HG03196 (cell line): ENCODE measurements around the gene SCCPDH.
"Not testable (repeated sequence)": the region's sequence is repeated elsewhere in the genome, so short reads cannot be mapped to it uniquely, and the experiment has no call there.

Source experiments
- ATAC-seq: cut with Tn5 transposase; IDR thresholded peaks from one replicate; pipeline ENCODE4 v1.9.1; 2021; ENCODE audit not compliant: unreplicated experiment

SCCPDH gene

DNA sequence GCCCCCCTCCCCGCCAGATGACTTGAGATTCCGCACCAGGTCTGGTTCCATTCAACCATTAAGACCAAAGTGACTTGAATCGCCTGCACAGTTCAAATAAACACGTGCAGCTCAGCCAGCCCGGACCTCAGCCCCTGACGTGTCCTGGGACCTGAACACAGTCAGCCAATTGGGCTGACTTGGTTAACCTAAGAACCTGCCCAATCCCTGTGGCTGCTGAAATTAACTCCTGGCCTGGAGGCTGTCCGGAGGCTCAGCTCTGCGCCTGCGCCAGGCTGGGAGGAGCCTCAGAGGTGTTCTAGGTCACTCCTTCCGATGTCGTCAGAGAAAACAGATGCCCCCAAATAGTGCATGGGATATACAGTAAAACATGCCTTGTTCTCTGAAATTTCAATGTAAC lies 73.4 kb downstream of the SCCPDH start:
- no peak for ATAC-seq

DNA sequence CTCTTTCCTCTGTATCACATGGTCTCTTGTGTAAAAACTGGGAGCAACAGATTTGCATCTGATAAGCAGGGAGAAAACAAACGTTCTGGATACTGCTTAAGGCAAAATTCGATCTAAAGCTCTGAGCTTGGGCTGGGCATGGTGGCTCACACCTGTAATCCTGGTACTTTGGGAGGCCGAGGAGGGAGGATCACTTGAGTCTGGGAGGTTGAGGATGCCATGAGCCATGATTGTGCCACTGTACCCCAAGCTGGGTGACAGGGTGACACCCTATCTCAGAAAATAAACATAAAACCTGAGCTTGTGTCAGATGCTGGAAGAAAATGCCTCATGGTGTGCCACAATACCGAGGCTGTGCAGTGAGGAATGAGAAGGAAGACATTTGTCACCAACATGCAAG lies 73.9 kb downstream of the SCCPDH start:
- no peak for ATAC-seq

DNA sequence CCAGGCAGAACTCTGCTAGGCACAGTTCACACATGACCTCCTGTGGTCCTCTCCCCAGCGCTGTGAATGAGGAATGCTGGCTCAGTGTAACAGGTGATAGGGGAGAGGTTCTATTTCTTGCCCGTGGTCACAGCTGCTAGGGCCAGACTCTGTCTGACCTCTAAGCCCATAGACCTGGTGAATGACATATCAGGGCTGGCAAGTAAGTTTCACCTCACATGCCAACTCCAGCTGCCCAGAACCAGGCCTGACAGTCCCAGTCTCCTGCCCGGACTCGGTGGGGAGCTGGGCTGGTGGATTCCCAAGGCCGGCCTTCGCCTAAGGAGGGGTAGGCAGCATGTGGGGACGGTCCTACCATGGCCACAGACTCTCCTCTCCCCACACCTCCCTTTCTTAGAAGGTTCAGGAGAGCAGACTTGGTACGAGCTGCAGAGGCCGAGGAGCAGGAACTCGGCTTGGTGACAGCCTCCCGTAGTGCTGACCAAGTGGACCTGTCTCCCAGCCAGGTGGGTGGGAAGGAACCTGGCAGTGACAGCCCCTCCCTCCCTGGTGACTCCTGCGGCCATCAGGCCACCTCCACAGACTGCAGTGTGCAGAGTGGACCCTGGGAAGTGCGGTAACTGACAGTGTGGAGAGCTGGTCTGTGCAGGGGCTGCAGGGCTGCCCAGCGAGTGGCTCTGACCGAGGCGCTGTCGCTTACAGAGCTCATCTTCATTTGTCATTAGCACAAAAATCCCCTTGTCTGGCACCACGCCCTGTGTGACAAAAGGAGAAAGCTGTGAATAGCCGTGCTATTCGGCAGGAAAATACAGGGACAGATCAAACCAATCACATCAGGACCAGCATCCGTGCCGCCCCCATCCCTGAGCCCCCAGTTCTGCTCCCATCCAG lies 74.6 kb downstream of the SCCPDH start:
- ATAC-seq, result no peak

DNA sequence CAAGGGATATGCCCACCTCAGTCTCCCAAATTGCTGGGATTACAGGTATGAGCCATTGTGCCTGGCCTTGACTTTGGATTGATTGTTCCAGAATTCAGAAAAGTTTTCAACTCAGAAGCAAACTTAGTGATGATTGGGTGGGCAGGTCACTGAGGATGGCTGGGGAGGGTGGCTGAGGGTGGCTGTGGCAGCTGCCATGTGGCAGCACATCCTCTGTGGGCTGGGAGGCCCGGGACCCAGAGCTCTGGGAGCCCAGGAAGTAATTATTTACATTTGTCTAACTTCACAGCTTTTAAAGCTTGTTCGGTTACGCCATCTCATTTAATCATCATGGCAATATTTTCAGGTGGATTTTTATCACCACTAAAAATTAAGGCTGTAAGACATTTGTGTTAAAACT lies 76.1 kb downstream of the SCCPDH start:
- ATAC-seq, result no peak

DNA sequence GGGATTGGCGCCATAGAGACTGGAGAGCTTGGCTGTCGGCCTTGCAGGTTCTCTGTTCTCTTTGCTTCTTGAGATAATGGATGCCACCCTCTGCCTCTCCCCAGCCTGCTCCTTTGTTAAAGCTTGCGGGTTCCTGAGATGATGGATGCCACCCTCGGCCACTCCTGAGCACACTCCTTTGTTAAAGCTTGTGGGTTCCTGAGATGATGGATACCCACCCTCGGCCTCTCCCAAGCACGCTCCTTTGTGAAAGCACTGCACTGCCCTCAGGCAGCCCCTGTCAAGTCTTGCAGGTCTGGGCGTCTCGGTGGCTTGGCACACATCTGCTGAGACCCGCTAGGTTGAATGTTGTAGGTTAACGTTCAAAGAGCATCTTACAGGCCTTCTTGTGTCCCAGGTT lies 76.5 kb downstream of the SCCPDH start:
- ATAC-seq, result no peak

DNA sequence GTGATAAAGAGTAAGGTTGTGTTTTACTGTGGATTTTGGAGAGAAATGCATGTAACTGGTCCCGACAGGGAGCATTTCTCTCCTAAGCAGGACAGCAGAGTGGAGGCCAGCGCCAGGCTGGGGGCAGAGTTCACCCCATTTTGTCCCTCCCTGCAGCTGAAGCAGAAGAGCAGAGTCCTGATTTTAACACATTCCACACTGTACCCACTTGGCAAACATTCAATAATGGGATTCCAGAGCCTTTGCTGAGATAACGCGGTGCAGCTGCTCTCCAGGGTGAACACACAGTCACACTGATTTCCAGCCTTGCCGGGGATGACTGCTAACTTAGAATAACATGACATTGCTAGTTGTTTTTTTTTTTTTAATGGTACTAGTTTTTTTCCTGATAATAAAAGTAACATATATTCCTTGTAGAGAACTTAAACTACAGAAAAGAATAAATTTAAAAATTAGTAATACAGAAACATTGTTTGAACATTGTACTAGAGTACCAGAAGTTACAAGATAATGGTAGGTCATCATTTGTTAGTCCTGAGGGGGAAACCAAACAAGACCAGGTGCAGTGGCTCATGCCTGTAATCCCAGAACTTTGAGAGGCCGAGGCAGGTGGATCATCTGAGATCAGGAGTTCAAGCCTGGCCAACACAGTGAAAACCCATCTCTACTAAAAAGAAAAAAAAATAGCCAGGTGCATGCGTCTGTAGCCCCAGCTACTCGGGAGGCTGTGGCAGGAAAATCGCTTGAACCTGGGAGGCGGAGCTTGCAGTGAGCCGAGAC lies 77.2 kb downstream of the SCCPDH start:
- no peak for ATAC-seq

DNA sequence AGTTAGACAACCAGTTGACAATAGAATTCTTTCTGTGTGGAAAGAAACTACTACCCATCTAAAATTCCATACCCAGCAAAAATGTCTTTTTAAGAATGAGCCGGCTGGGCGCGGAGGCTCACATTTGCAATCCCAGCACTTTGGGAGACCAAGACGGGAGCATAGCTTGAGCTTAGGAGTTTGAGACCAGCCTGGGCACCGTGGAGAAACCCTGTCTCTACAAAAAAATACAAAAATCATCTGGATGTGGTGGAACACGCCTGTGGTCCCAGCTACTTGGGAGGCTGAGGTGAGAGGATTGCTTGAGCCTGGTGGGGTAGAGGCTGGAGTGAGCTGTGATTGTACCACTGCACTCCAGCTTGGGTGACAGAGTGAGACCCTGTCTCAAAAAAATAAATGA lies 79.2 kb downstream of the SCCPDH start:
- ATAC-seq, result no peak

DNA sequence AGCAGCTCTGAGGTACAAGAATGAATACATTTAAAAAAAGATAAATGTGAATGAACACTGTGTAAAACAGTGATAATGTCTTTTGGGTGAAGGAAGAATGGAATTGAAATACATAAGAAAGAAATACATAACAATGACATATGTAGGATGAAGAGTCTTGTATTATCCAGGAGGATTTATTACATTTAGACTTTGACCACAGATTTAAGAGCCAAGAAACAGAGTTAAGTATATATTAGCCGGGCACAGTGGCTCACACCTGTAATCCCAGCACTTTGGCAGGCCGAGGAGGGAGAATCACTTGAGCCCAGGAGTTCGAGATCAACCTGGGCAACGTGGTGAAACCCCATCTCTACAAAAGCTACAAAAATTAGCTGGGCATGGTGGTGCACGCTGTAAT lies 79.7 kb downstream of the SCCPDH start:
- no peak for ATAC-seq

DNA sequence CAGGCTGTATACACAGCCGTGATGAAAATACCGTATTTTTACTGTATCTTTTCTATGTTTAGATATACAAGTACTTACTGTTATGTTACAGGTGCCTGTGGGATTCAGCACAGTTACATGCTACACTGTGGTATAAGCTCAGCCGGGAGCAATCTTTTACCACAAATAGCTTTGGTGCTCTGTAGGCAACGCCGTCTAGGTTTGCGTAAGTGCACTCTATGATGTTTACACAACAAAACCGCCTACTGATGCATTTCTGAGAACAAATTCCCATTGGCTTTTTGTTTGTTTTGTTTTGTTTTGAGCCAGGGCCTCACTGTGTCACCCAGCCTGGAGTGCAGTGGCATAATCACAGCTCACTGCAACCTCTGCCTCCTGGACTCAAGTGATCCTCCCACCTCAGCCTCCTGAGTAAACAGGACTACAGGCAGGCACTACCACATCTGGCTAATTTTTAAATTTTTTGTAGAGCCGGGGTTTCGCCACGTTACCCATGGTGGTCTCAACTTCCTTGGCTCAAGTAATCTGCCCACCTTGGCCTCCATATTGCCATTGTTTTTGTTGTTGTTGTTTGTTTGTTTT lies 81.0 kb downstream of the SCCPDH start:
- ATAC-seq, result no peak

DNA sequence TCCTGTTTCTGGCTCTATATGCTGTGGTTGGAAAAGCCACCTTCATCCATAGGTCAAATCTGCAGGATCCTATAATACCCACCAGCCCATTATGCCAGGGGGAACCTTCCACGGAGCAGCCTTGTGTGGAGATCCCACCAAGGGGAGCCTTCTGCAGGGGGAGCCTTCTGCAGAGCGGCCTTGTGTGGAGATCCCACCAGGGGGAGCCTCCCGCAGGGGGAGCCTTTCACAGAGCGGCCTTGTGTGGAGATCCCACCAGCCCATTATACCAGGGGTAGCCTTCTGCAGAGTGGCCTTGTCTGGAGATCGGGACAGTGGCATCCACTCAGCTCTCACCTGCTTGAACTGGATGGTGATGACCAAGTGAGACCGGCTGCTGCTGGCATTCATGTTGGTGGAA lies 85.3 kb downstream of the SCCPDH start:
- ATAC-seq, result no peak

DNA sequence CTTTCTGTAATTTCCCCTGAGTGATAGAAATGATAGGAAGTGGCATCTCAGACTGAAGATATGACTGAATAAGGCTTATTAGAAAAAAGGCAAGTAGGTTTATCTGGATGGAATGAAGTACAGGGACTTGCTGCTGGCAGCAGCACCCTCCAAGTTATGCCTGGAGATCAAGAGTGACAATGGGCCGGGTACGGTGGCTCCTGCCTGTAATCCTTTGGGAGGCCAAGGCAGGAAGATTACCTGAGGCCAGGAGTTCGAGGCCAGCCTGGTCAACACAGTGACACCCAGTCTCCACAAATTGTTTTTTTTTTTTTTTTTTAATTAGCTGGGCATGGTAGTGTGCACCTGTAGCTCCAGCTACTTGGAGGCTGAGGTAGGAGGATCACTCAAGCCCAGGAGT lies 87.8 kb downstream of the SCCPDH start:
- no peak for ATAC-seq

DNA sequence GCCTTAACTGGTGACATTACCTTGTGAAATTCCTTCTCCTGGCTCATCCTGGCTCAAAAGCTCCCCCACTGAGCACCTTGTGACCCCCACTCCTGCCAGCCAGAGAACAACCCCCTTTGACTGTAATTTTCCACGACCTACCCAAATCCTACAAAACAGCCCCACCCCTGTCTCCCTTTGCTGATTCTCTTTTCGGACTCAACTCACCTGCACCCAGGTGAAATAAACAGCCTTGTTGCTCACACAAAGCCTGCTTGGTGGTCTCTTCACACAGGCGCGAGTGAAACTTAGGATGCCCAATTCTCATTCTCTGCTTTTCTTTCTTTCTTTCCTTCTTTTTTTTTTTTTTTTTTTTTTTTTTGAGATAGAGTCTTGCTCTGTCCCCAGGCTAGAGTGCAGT lies 89.1 kb downstream of the SCCPDH start:
- ATAC-seq, result not testable (repeated sequence)

DNA sequence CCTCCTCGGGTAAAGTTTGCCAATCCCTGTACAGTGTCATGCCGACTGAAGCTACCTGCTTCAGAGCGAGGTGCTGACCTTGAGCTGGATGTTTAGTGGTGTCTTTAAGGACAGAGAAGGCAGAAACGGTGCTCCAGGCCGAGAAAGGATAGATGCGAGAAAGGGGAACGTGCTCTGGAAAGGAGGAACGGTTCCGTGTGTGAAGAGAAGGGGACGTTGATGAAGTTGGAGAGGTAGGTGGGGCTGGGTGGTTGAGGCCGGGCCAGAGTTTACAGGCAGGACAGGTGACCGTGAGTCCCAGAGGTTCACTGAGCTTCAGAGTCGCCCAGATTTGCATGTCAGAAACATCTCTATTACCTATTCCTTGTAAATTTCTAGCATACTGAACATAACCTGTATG lies 90.7 kb downstream of the SCCPDH start:
- ATAC-seq, result no peak

DNA sequence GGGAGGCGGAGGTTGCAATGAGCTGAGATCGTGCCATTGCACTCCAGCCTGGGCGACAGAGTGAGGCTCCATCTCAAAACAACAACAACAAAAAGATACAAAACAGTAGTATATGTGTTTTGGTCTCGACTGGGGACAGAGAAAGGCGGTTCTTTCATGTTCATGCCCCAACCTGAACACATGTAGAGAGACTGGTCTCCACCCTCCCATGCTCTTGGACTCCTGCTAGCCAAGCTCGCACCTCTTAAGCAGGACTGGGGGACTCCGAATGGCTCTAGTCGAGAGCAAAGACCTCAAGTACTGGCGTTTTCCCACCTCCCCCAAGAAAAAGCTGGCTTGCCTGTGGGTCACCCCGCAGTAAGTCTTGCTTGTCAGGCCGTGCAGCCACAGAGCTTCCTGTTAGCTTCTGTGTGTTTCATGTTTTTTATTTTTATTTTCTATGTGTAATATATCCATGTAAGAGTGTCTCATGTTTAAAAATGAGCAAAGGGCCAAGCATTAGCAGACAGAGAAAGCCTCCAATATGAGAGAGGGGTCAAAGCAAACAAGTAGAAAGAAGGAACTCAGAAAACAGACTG lies 91.6 kb downstream of the SCCPDH start:
- ATAC-seq, result no peak
